KMS-11 (cell line): Measurements from ENCODE around the gene RCAN1.

Experiments
- H2AFZ ChIP-seq: fragments of 200-600 bp; sonication (generic); 2 replicates; pipeline ENCODE4 v1.6.1; 2016; ENCODE audit warnings: antibody characterized with exemption, mixed run types, low read depth
- H3K27ac ChIP-seq: fragments of 200-600 bp; sonication (generic); 2 replicates; pipeline ENCODE4 v1.6.1; 2016; ENCODE audit warnings: mild to moderate bottlenecking, mixed run types
- H3K27me3 ChIP-seq: fragments of 200-600 bp; sonication (generic); 2 replicates; pipeline ENCODE4 v1.6.1; 2017; ENCODE audit warnings: mild to moderate bottlenecking, low read depth, mixed run types, moderate library complexity; ENCODE audit not compliant: insufficient read depth
- H3K36me3 ChIP-seq: fragments of 200-600 bp; sonication (generic); 2 replicates; pipeline ENCODE4 v1.6.1; 2017; ENCODE audit warnings: mild to moderate bottlenecking, mixed run types; ENCODE audit not compliant: insufficient read depth
- H3K4me1 ChIP-seq: fragments of 200-600 bp; sonication (generic); 2 replicates; pipeline ENCODE4 v1.6.1; 2016; ENCODE audit warnings: mild to moderate bottlenecking, low read depth, mixed run types; ENCODE audit not compliant: poor library complexity, severe bottlenecking
- H3K4me2 ChIP-seq: fragments of 200-600 bp; sonication (generic); 2 replicates; pipeline ENCODE4 v1.7.0; 2016; ENCODE audit warnings: mild to moderate bottlenecking, mixed run types
- H3K4me3 ChIP-seq: fragments of 200-600 bp; sonication (generic); IDR thresholded peaks from 2 replicates; pipeline ENCODE4 v1.6.1; 2017; ENCODE audit warnings: low read depth, low read length, mixed read lengths; ENCODE audit not compliant: insufficient read depth
- H3K79me2 ChIP-seq: fragments of 200-600 bp; sonication (generic); 2 replicates; pipeline ENCODE4 v1.6.1; 2016; ENCODE audit warnings: low read depth, mixed run types; ENCODE audit not compliant: insufficient read depth
- H3K9ac ChIP-seq: fragments of 200-600 bp; sonication (generic); 2 replicates; pipeline ENCODE4 v1.6.1; 2016; ENCODE audit warnings: mild to moderate bottlenecking, mixed run types
- H4K20me1 ChIP-seq: fragments of 200-600 bp; sonication (generic); 2 replicates; pipeline ENCODE4 v1.6.1; 2016; ENCODE audit warnings: mild to moderate bottlenecking, mixed run types; ENCODE audit not compliant: insufficient read depth
- CTCF ChIP-seq: fragments of 200-600 bp; sonication (generic); conservative IDR thresholded peaks from 2 replicates; pipeline ENCODE4 v1.6.1; 2017; ENCODE audit warnings: low read depth, mild to moderate bottlenecking, antibody characterized with exemption, low read length, moderate library complexity, mixed read lengths

RCAN1 gene

DNA sequence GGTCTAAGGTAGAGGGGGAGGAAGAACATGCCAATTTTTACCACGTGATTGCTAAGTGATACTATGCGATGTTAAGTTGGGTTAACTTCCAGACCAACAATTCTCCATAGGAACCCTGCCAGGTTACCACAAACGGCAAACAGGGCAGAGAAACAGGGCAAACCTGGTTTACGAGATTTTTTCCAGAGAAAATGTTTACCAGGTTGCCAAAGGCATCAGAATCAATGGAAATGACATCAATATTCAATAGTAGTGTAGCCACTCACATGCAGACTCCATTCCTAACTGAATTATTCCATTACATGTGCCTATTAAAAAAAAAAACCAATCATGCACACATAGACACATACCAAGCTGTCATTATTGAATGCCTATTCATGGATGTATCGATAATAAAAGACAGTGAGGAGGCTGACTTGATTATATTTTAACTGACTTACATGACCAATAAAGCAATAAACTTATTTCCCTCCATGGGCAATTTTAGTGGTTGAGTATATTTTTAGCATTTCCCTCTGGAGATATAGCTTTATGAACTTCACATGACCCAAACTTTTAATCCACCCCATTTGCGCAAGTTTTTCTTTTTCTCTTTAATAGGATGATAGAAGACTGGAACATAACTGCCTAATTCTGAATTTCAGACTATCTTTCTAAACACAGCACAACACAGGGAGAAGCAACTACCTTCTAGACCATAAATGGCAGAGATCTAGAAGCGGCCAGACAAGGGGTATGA, 62.4 kb downstream of the RCAN1 start:
- Histone ChIP-seq H3K4me1 (peaks cover 52% of the 10 kb centered on the region), H3K9ac (no peak overlapping the region), H3K4me3 (no peak overlapping the region), H3K79me2 (no peaks in the 10 kb centered on the region), H3K27ac (no peak overlapping the region), H3K27me3 (no peaks in the 10 kb centered on the region), H4K20me1 (no peaks in the 10 kb centered on the region), H3K36me3 (no peaks in the 10 kb centered on the region), H2AFZ (no peak overlapping the region), H3K4me2 (no peak overlapping the region)
- TF ChIP-seq CTCF, result no peak

- H3K27ac ChIP-seq, result no peak overlapping the region
- H3K9ac ChIP-seq, result no peak overlapping the region
- H3K27me3 ChIP-seq, result no peaks in the 10 kb centered on the region
- H3K79me2 ChIP-seq, result no peaks in the 10 kb centered on the region
- H3K4me2 ChIP-seq, result no peak overlapping the region
- no peak overlapping the region for H3K4me3 ChIP-seq
- no peaks in the 10 kb centered on the region for H3K36me3 ChIP-seq
- H4K20me1 ChIP-seq, result no peaks in the 10 kb centered on the region
- no peak for TF ChIP-seq CTCF
- peaks cover 65% of the 10 kb centered on the region for H3K4me1 ChIP-seq
- H2AFZ ChIP-seq, result no peak overlapping the region
Measured at GRCh38 chr21:34550182-34550799, 64.6 kb downstream of the RCAN1 start.

DNA sequence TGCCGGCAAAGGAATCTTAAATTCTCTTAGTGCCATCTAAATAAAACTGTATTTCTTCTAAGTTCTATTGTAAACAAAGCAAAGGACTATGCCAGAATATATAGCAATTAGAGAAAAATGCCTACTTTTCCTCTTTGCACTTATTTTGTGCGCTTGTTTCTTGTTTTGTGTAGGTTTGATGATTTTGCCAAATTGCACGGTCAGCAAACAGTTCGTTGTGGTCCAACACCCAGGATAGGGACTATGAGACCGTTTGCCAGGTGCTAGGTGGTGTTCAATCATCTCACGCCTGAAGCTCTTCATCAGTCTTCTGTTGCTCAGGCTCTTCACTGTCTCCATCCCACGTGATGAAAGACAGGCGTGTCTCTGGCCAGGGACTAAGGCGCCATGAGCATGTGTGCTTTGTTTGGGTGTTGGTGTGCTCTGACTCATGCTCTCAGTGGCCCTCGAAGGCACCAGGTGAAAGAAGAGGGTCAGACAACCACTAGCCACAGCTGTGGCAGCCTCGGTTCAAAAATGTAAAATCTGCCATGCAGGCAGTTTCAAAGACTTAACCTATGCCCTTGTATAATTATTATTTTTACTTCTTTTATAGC, 66.0 kb downstream of the RCAN1 start:
- no peaks in the 10 kb centered on the region for H4K20me1 ChIP-seq
- H3K4me3 ChIP-seq, result no peak overlapping the region
- no peaks in the 10 kb centered on the region for H3K79me2 ChIP-seq
- no peak for TF ChIP-seq CTCF
- H3K27ac ChIP-seq, result no peak overlapping the region
- H3K9ac ChIP-seq, result no peak overlapping the region
- peak overlapping the region; percentile 15; the same call in 1 of the 2 replicates for H3K4me2 ChIP-seq
- H3K36me3 ChIP-seq, result no peaks in the 10 kb centered on the region
- H2AFZ ChIP-seq, result no peak overlapping the region
- H3K4me1 ChIP-seq, result peaks cover 65% of the 10 kb centered on the region
- no peaks in the 10 kb centered on the region for H3K27me3 ChIP-seq

GRCh38 chr21:34546542-34546941, 68.4 kb downstream of the RCAN1 start:
- Histone ChIP-seq H3K4me1 (peaks cover 67% of the 10 kb centered on the region), H4K20me1 (no peaks in the 10 kb centered on the region), H3K4me3 (no peak overlapping the region), H3K4me2 (peak overlapping the region; percentile 77; the same call in 1 of the 2 replicates), H2AFZ (no peak overlapping the region), H3K79me2 (no peaks in the 10 kb centered on the region), H3K27me3 (no peaks in the 10 kb centered on the region), H3K9ac (no peak overlapping the region), H3K36me3 (no peaks in the 10 kb centered on the region), H3K27ac (no peak overlapping the region)
- no peak for TF ChIP-seq CTCF
